ENCODE measurements around the gene G6PC3.
A peak's percentile ranks its signal among the peaks of the same experiment; 100 is the strongest.

G6PC3 gene

GRCh38 chr17:44069974-44070454 lies 521 bp upstream of the G6PC3 start:
- peak overlapping the region; percentile 90 for H3K27ac ChIP-seq (ENCODE audit: low read depth, low read length)
- H3K4me3 ChIP-seq (ENCODE audit: low read depth in 1 of 5, low read length in 5 of 5): peak overlapping the region; percentile 47 to 89 (median 89)
- H3K9me3 ChIP-seq (ENCODE audit: control insufficient read depth in 5 of 5, low read length in 5 of 5): no peaks in the 10 kb centered on the region
- H3K4me1 ChIP-seq (ENCODE audit: control insufficient read depth in 5 of 5, insufficient read depth in 5 of 5, low read length in 5 of 5): peaks cover 8 to 42% (median 38%) of the 10 kb centered on the region in 5 donors
- peaks cover 0 to 12% (median 11%) of the 10 kb centered on the region in 5 donors for H3K36me3 ChIP-seq (ENCODE audit: control insufficient read depth in 5 of 5, insufficient read depth in 5 of 5, low read length in 5 of 5)
- H3K27me3 ChIP-seq (ENCODE audit: control insufficient read depth in 5 of 5, insufficient read depth in 4 of 5, low read length in 5 of 5): no peaks in the 10 kb centered on the region
- peak overlapping the region; percentile 63 to 80 (median 73) for H3K9ac ChIP-seq (ENCODE audit: low read length in 5 of 5)

GRCh38 chr17:44071198-44071520 lies 624 bp downstream of the G6PC3 start:
- H3K27me3 ChIP-seq (ENCODE audit: control insufficient read depth in 5 of 5, insufficient read depth in 4 of 5, low read length in 5 of 5): no peaks in the 10 kb centered on the region
- H3K4me3 ChIP-seq (ENCODE audit: low read depth in 1 of 5, low read length in 5 of 5): peak overlapping the region; percentile 59 to 89 (median 89)
- H3K36me3 ChIP-seq (ENCODE audit: control insufficient read depth in 5 of 5, insufficient read depth in 5 of 5, low read length in 5 of 5): peaks cover 0 to 24% (median 23%) of the 10 kb centered on the region in 5 donors
- peak overlapping the region; percentile 90 for H3K27ac ChIP-seq (ENCODE audit: low read depth, low read length)
- peak overlapping the region; percentile 68 to 89 (median 86) for H3K9ac ChIP-seq (ENCODE audit: low read length in 5 of 5)
- H3K9me3 ChIP-seq (ENCODE audit: control insufficient read depth in 5 of 5, low read length in 5 of 5): no peaks in the 10 kb centered on the region
- peaks cover 5 to 36% (median 31%) of the 10 kb centered on the region in 5 donors for H3K4me1 ChIP-seq (ENCODE audit: control insufficient read depth in 5 of 5, insufficient read depth in 5 of 5, low read length in 5 of 5)

- H3K36me3 ChIP-seq (ENCODE audit: control insufficient read depth in 5 of 5, insufficient read depth in 5 of 5, low read length in 5 of 5): peaks cover 0 to 30% (median 29%) of the 10 kb centered on the region in 5 donors
- peaks cover 5 to 40% (median 34%) of the 10 kb centered on the region in 5 donors for H3K4me1 ChIP-seq (ENCODE audit: control insufficient read depth in 5 of 5, insufficient read depth in 5 of 5, low read length in 5 of 5)
- no peaks in the 10 kb centered on the region for H3K9me3 ChIP-seq (ENCODE audit: control insufficient read depth in 5 of 5, low read length in 5 of 5)
- H3K27ac ChIP-seq (ENCODE audit: low read depth, low read length): peak overlapping the region; percentile 90
- peak overlapping the region in 4 of 5 donors; percentile 1 to 89 (median 83) for H3K9ac ChIP-seq (ENCODE audit: low read length in 5 of 5)
- no peaks in the 10 kb centered on the region for H3K27me3 ChIP-seq (ENCODE audit: control insufficient read depth in 5 of 5, insufficient read depth in 4 of 5, low read length in 5 of 5)
- H3K4me3 ChIP-seq (ENCODE audit: low read depth in 1 of 5, low read length in 5 of 5): peak overlapping the region in 4 of 5 donors; percentile 15 to 89 (median 74)
These were observed 1.2 kb downstream of the G6PC3 start for GRCh38 chr17:44071772-44072171.

- Histone ChIP-seq H3K27me3 (ENCODE audit: control insufficient read depth in 5 of 5, insufficient read depth in 4 of 5, low read length in 5 of 5) (no peaks in the 10 kb centered on the region), H3K27ac (ENCODE audit: low read depth, low read length) (no peak overlapping the region), H3K4me1 (ENCODE audit: control insufficient read depth in 5 of 5, insufficient read depth in 5 of 5, low read length in 5 of 5) (peaks cover 5 to 42% (median 36%) of the 10 kb centered on the region in 5 donors), H3K36me3 (ENCODE audit: control insufficient read depth in 5 of 5, insufficient read depth in 5 of 5, low read length in 5 of 5) (peaks cover 0 to 55% (median 52%) of the 10 kb centered on the region in 5 donors), H3K4me3 (ENCODE audit: low read depth in 1 of 5, low read length in 5 of 5) (no peak overlapping the region), H3K9ac (ENCODE audit: low read length in 5 of 5) (no peak overlapping the region), H3K9me3 (ENCODE audit: control insufficient read depth in 5 of 5, low read length in 5 of 5) (no peaks in the 10 kb centered on the region)
These were observed 3.8 kb downstream of the G6PC3 start for GRCh38 chr17:44074231-44074910.

GRCh38 chr17:44074911-44075285 lies 4.4 kb downstream of the G6PC3 start:
- Histone ChIP-seq H3K36me3 (ENCODE audit: control insufficient read depth in 5 of 5, insufficient read depth in 5 of 5, low read length in 5 of 5) (peaks cover 0 to 60% (median 54%) of the 10 kb centered on the region in 5 donors), H3K9me3 (ENCODE audit: control insufficient read depth in 5 of 5, low read length in 5 of 5) (no peaks in the 10 kb centered on the region), H3K27me3 (ENCODE audit: control insufficient read depth in 5 of 5, insufficient read depth in 4 of 5, low read length in 5 of 5) (no peaks in the 10 kb centered on the region), H3K9ac (ENCODE audit: low read length in 5 of 5) (no peak overlapping the region), H3K4me3 (ENCODE audit: low read depth in 1 of 5, low read length in 5 of 5) (no peak overlapping the region), H3K27ac (ENCODE audit: low read depth, low read length) (no peak overlapping the region), H3K4me1 (ENCODE audit: control insufficient read depth in 5 of 5, insufficient read depth in 5 of 5, low read length in 5 of 5) (peaks cover 5 to 41% (median 33%) of the 10 kb centered on the region in 5 donors)

GRCh38 chr17:44075598-44076293 lies 5.2 kb downstream of the G6PC3 start:
- Histone ChIP-seq H3K36me3 (ENCODE audit: control insufficient read depth in 5 of 5, insufficient read depth in 5 of 5, low read length in 5 of 5) (peaks cover 0 to 69% (median 63%) of the 10 kb centered on the region in 5 donors), H3K27me3 (ENCODE audit: control insufficient read depth in 5 of 5, insufficient read depth in 4 of 5, low read length in 5 of 5) (no peaks in the 10 kb centered on the region), H3K9ac (ENCODE audit: low read length in 5 of 5) (peak overlapping the region in 2 of 5 donors; percentile 5 to 35), H3K27ac (ENCODE audit: low read depth, low read length) (no peak overlapping the region), H3K4me1 (ENCODE audit: control insufficient read depth in 5 of 5, insufficient read depth in 5 of 5, low read length in 5 of 5) (peaks cover 5 to 37% (median 28%) of the 10 kb centered on the region in 5 donors), H3K4me3 (ENCODE audit: low read depth in 1 of 5, low read length in 5 of 5) (no peak overlapping the region), H3K9me3 (ENCODE audit: control insufficient read depth in 5 of 5, low read length in 5 of 5) (no peaks in the 10 kb centered on the region)

- H3K27me3 ChIP-seq (ENCODE audit: control insufficient read depth in 5 of 5, insufficient read depth in 4 of 5, low read length in 5 of 5): no peaks in the 10 kb centered on the region
- H3K27ac ChIP-seq (ENCODE audit: low read depth, low read length): peak overlapping the region; percentile 65
- H3K9ac ChIP-seq (ENCODE audit: low read length in 5 of 5): peak overlapping the region in 3 of 5 donors; percentile 41 to 54 (median 49)
- H3K9me3 ChIP-seq (ENCODE audit: control insufficient read depth in 5 of 5, low read length in 5 of 5): no peaks in the 10 kb centered on the region
- H3K4me3 ChIP-seq (ENCODE audit: low read depth in 1 of 5, low read length in 5 of 5): no peak overlapping the region
- H3K4me1 ChIP-seq (ENCODE audit: control insufficient read depth in 5 of 5, insufficient read depth in 5 of 5, low read length in 5 of 5): peaks cover 0 to 25% (median 16%) of the 10 kb centered on the region in 5 donors
- peaks cover 0 to 78% (median 69%) of the 10 kb centered on the region in 5 donors for H3K36me3 ChIP-seq (ENCODE audit: control insufficient read depth in 5 of 5, insufficient read depth in 5 of 5, low read length in 5 of 5)
These were observed 6.4 kb downstream of the G6PC3 start for GRCh38 chr17:44076716-44077594.

GRCh38 chr17:44077595-44077909 lies 7.0 kb downstream of the G6PC3 start:
- H3K27ac ChIP-seq (ENCODE audit: low read depth, low read length): peak overlapping the region; percentile 65
- peaks cover 0 to 83% (median 75%) of the 10 kb centered on the region in 5 donors for H3K36me3 ChIP-seq (ENCODE audit: control insufficient read depth in 5 of 5, insufficient read depth in 5 of 5, low read length in 5 of 5)
- no peak overlapping the region for H3K4me3 ChIP-seq (ENCODE audit: low read depth in 1 of 5, low read length in 5 of 5)
- H3K27me3 ChIP-seq (ENCODE audit: control insufficient read depth in 5 of 5, insufficient read depth in 4 of 5, low read length in 5 of 5): no peaks in the 10 kb centered on the region
- H3K9ac ChIP-seq (ENCODE audit: low read length in 5 of 5): peak overlapping the region in 3 of 5 donors; percentile 41 to 54 (median 49)
- H3K9me3 ChIP-seq (ENCODE audit: control insufficient read depth in 5 of 5, low read length in 5 of 5): no peaks in the 10 kb centered on the region
- H3K4me1 ChIP-seq (ENCODE audit: control insufficient read depth in 5 of 5, insufficient read depth in 5 of 5, low read length in 5 of 5): peaks cover 0 to 23% (median 15%) of the 10 kb centered on the region in 5 donors

- H3K27me3 ChIP-seq (ENCODE audit: control insufficient read depth in 5 of 5, insufficient read depth in 4 of 5, low read length in 5 of 5): no peaks in the 10 kb centered on the region
- peaks cover 0 to 20% (median 15%) of the 10 kb centered on the region in 5 donors for H3K4me1 ChIP-seq (ENCODE audit: control insufficient read depth in 5 of 5, insufficient read depth in 5 of 5, low read length in 5 of 5)
- no peak overlapping the region for H3K4me3 ChIP-seq (ENCODE audit: low read depth in 1 of 5, low read length in 5 of 5)
- H3K9ac ChIP-seq (ENCODE audit: low read length in 5 of 5): no peak overlapping the region
- no peak overlapping the region for H3K27ac ChIP-seq (ENCODE audit: low read depth, low read length)
- H3K36me3 ChIP-seq (ENCODE audit: control insufficient read depth in 5 of 5, insufficient read depth in 5 of 5, low read length in 5 of 5): peaks cover 0 to 92% (median 84%) of the 10 kb centered on the region in 5 donors
- H3K9me3 ChIP-seq (ENCODE audit: control insufficient read depth in 5 of 5, low read length in 5 of 5): no peaks in the 10 kb centered on the region
These were observed 7.9 kb downstream of the G6PC3 start for GRCh38 chr17:44078412-44078811.

Data from subcutaneous abdominal adipose tissue (tissue), 5 donors.